ENCODE data around the gene DHRSX.

GRCh38 chrX:2499507-2499906, 1.3 kb downstream of the DHRSX start:
- TF ChIP-seq CTCF (IDR thresholded peaks at IDR 0.05): no peak
- no peak for TF ChIP-seq POLR2A (IDR thresholded peaks at IDR 0.05)

All from thyroid gland (tissue), 4 donors.